ENCODE measurements around the gene STUB1.

The STUB1 gene

GRCh38 chr16:667113-667779, 13.0 kb upstream of the STUB1 start:
- DNase-seq (ENCODE audit: low spot score): no peak

GRCh38 chr16:667780-668518, 12.3 kb upstream of the STUB1 start, which contains the start of gene RHOT2:
TSS of gene RHOT2 (plus strand) at chr16:668132. CDS start at chr16:668200, 68 bp downstream.
- DNase-seq (ENCODE audit: low spot score): peak; percentile 81

GRCh38 chr16:668519-669171, 11.6 kb upstream of the STUB1 start:
- DNase-seq (ENCODE audit: low spot score): no peak

GRCh38 chr16:669666-670065, 10.5 kb upstream of the STUB1 start:
- no peak for DNase-seq (ENCODE audit: low spot score)

GRCh38 chr16:670485-671352, 9.5 kb upstream of the STUB1 start:
- DNase-seq (ENCODE audit: low spot score): no peak

- no peak for DNase-seq (ENCODE audit: low spot score)
These were observed 8.7 kb upstream of the STUB1 start for GRCh38 chr16:671353-672131.

- no peak for DNase-seq (ENCODE audit: low spot score)
These were observed 7.8 kb upstream of the STUB1 start for GRCh38 chr16:672371-672770.

- DNase-seq (ENCODE audit: low spot score): no peak
These were observed 7.4 kb upstream of the STUB1 start for GRCh38 chr16:672851-673250.

GRCh38 chr16:673399-673991, 6.7 kb upstream of the STUB1 start:
- no peak for DNase-seq (ENCODE audit: low spot score)

- DNase-seq (ENCODE audit: low spot score): no peak
These were observed 5.9 kb upstream of the STUB1 start for GRCh38 chr16:674214-674881.

- no peak for DNase-seq (ENCODE audit: low spot score)
These were observed 5.0 kb upstream of the STUB1 start, which contains the start of gene RHBDL1 for GRCh38 chr16:674968-675883. TSS of gene RHBDL1 (plus strand) at chr16:675671. CDS start at chr16:675791, 120 bp downstream.

GRCh38 chr16:675884-676564, 4.2 kb upstream of the STUB1 start:
- no peak for DNase-seq (ENCODE audit: low spot score)

- no peak for DNase-seq (ENCODE audit: low spot score)
These were observed 3.7 kb upstream of the STUB1 start for GRCh38 chr16:676565-676902.

GRCh38 chr16:676913-677312, 3.3 kb upstream of the STUB1 start:
- no peak for DNase-seq (ENCODE audit: low spot score)

- no peak for DNase-seq (ENCODE audit: low spot score)
These were observed 2.7 kb upstream of the STUB1 start for GRCh38 chr16:677316-678190.

- no peak for DNase-seq (ENCODE audit: low spot score)
These were observed 1.9 kb upstream of the STUB1 start for GRCh38 chr16:678209-678857.

Measured in germinal center (tissue), 1 donor.